NCI-H2227 (cell line): Measurements from ENCODE around the gene CHMP4A.
"Not testable (repeated sequence)": the region's sequence is repeated elsewhere in the genome, so short reads cannot be mapped to it uniquely, and the experiment has no call there.

Experiments used
- DNase-seq: peaks from one replicate; lab custom pipeline; 2025; ENCODE audit not compliant: unreplicated experiment; lab: John Stamatoyannopoulos, UW

The CHMP4A gene

GRCh38 chr14:24247422-24247821 lies 34.1 kb upstream of the CHMP4A start:
- DNase-seq, result no peak

- DNase-seq, result no peak
Observed at GRCh38 chr14:24246765-24247212, 33.5 kb upstream of the CHMP4A start.

- not testable (repeated sequence) for DNase-seq
Observed at GRCh38 chr14:24245350-24245749, 32.1 kb upstream of the CHMP4A start.

GRCh38 chr14:24243336-24243836 lies 30.1 kb upstream of the CHMP4A start:
- peak; percentile 48 for DNase-seq

GRCh38 chr14:24241829-24242443 lies 28.6 kb upstream of the CHMP4A start:
- DNase-seq, result peak; percentile 95

- no peak for DNase-seq
Observed at GRCh38 chr14:24240110-24240918, 27.0 kb upstream of the CHMP4A start.

GRCh38 chr14:24238527-24239037 lies 25.3 kb upstream of the CHMP4A start:
- DNase-seq, result no peak

- no peak for DNase-seq
Observed at GRCh38 chr14:24238123-24238522, 24.8 kb upstream of the CHMP4A start.

- no peak for DNase-seq
Observed at GRCh38 chr14:24237463-24237955, 24.2 kb upstream of the CHMP4A start.

GRCh38 chr14:24236689-24237462 lies 23.6 kb upstream of the CHMP4A start:
- no peak for DNase-seq

- DNase-seq, result no peak
Observed at GRCh38 chr14:24235804-24236688, 22.8 kb upstream of the CHMP4A start.

- DNase-seq, result no peak
Observed at GRCh38 chr14:24234095-24235005, 21.1 kb upstream of the CHMP4A start.

GRCh38 chr14:24233538-24233866 lies 20.2 kb upstream of the CHMP4A start:
- DNase-seq, result peak; percentile 39

GRCh38 chr14:24232645-24233537 lies 19.6 kb upstream of the CHMP4A start, which contains the start of gene GMPR2:
TSS of gene GMPR2 (plus strand) at chr14:24232929. CDS start at chr14:24233254, 325 bp downstream.
- no peak for DNase-seq

- peak; percentile 91 for DNase-seq
Observed at GRCh38 chr14:24232121-24232644, 18.9 kb upstream of the CHMP4A start, which contains the start of gene NEDD8. TSS of gene NEDD8 (minus strand) at chr14:24232367. CDS start at chr14:24232267, 100 bp downstream.

GRCh38 chr14:24231263-24232120 lies 18.2 kb upstream of the CHMP4A start:
- DNase-seq, result peak; percentile 41

- DNase-seq, result no peak
Observed at GRCh38 chr14:24228902-24229301, 15.6 kb upstream of the CHMP4A start.
